Measurements from ENCODE around the gene SLC9A8.
A peak's percentile ranks its signal among the peaks of the same experiment; 100 is the strongest.

The SLC9A8 gene

GRCh38 chr20:49814057-49814694 is 1.5 kb downstream of the SLC9A8 start:
- no peak for DNase-seq (ENCODE audit: low spot score)

GRCh38 chr20:49818816-49819215 is 6.2 kb downstream of the SLC9A8 start:
- no peak for DNase-seq (ENCODE audit: low spot score)

GRCh38 chr20:49819702-49820101 is 7.1 kb downstream of the SLC9A8 start:
- no peak for DNase-seq (ENCODE audit: low spot score)

GRCh38 chr20:49821381-49821780 is 8.8 kb downstream of the SLC9A8 start:
- DNase-seq (ENCODE audit: low spot score) = no peak

GRCh38 chr20:49821870-49822331 is 9.3 kb downstream of the SLC9A8 start:
- DNase-seq (ENCODE audit: low spot score) = no peak

- DNase-seq (ENCODE audit: low spot score) = no peak
These were observed 10.7 kb downstream of the SLC9A8 start for GRCh38 chr20:49823152-49823847.

GRCh38 chr20:49824206-49824605 is 11.6 kb downstream of the SLC9A8 start:
- DNase-seq (ENCODE audit: low spot score) = no peak

GRCh38 chr20:49825521-49826033 is 12.9 kb downstream of the SLC9A8 start:
- DNase-seq (ENCODE audit: low spot score) = no peak

- no peak for DNase-seq (ENCODE audit: low spot score)
These were observed 18.6 kb downstream of the SLC9A8 start for GRCh38 chr20:49831022-49831769.

GRCh38 chr20:49831770-49832631 is 19.4 kb downstream of the SLC9A8 start:
- no peak for DNase-seq (ENCODE audit: low spot score)

- no peak for DNase-seq (ENCODE audit: low spot score)
These were observed 20.2 kb downstream of the SLC9A8 start for GRCh38 chr20:49832632-49833327.

- no peak for DNase-seq (ENCODE audit: low spot score)
These were observed 20.9 kb downstream of the SLC9A8 start for GRCh38 chr20:49833483-49833882.

- no peak for DNase-seq (ENCODE audit: low spot score)
These were observed 22.4 kb downstream of the SLC9A8 start for GRCh38 chr20:49835031-49835430.

GRCh38 chr20:49838546-49838945 is 25.9 kb downstream of the SLC9A8 start:
- no peak for DNase-seq (ENCODE audit: low spot score)

GRCh38 chr20:49843139-49843538 is 30.5 kb downstream of the SLC9A8 start:
- DNase-seq (ENCODE audit: low spot score) = no peak

- no peak for DNase-seq (ENCODE audit: low spot score)
These were observed 31.2 kb downstream of the SLC9A8 start for GRCh38 chr20:49843770-49844380.

GRCh38 chr20:49845060-49845459 is 32.4 kb downstream of the SLC9A8 start:
- DNase-seq (ENCODE audit: low spot score) = no peak

GRCh38 chr20:49846206-49846807 is 33.7 kb downstream of the SLC9A8 start:
- peak; percentile 48 for DNase-seq (ENCODE audit: low spot score)

- DNase-seq (ENCODE audit: low spot score) = no peak
These were observed 38.0 kb downstream of the SLC9A8 start for GRCh38 chr20:49850463-49851230.
